VCaP (cell line): ENCODE measurements around the gene ARFGEF2.
"Not testable (repeated sequence)": the region's sequence is repeated elsewhere in the genome, so short reads cannot be mapped to it uniquely, and the experiment has no call there.

Experiments used
- H3K27ac ChIP-seq: fragments of 450-650 bp; 2 replicates; pipeline ENCODE4 v1.5.1; 2017
- TF ChIP-seq, protein P1 (sequence below): fragments of 450-650 bp; conservative IDR thresholded peaks from 2 replicates; pipeline ENCODE4 v1.5.1; 2017; ENCODE audit warnings: mild to moderate bottlenecking, moderate library complexity

ARFGEF2 gene

DNA sequence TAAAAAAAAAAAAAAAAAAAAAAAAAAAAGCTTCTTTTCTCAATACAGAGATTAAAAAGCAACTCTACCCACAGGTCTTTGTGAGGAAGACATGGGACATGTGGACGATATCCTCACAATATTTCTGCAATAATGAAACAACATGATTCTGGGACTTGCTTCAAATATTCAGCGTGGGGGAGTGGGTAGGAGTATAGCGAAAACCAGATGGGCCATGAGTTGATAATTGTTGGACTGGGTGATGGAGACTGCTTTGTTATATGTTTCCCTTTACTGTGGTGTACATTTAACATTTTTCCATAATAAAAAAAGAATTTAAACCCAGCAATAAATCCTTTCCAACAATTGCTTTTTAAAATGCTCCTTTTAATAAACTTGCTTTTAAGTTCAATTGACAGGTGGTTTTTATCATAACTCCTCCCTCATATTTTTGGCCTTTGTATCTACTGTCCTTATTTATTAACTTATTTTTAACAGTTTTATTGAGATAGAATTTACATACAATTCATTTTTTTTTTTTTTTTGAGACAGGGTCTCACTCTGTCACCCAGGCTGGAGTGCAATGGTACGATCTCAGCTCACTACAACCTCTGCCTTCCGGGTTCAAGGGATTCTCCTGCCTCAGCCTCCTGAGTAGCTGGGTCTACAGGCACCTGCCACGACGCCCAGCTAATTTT lies 40.4 kb upstream of the ARFGEF2 start:
- H3K27ac ChIP-seq = no peak overlapping the region
- TF ChIP-seq, protein P1, sequence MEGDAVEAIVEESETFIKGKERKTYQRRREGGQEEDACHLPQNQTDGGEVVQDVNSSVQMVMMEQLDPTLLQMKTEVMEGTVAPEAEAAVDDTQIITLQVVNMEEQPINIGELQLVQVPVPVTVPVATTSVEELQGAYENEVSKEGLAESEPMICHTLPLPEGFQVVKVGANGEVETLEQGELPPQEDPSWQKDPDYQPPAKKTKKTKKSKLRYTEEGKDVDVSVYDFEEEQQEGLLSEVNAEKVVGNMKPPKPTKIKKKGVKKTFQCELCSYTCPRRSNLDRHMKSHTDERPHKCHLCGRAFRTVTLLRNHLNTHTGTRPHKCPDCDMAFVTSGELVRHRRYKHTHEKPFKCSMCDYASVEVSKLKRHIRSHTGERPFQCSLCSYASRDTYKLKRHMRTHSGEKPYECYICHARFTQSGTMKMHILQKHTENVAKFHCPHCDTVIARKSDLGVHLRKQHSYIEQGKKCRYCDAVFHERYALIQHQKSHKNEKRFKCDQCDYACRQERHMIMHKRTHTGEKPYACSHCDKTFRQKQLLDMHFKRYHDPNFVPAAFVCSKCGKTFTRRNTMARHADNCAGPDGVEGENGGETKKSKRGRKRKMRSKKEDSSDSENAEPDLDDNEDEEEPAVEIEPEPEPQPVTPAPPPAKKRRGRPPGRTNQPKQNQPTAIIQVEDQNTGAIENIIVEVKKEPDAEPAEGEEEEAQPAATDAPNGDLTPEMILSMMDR = no peak

DNA sequence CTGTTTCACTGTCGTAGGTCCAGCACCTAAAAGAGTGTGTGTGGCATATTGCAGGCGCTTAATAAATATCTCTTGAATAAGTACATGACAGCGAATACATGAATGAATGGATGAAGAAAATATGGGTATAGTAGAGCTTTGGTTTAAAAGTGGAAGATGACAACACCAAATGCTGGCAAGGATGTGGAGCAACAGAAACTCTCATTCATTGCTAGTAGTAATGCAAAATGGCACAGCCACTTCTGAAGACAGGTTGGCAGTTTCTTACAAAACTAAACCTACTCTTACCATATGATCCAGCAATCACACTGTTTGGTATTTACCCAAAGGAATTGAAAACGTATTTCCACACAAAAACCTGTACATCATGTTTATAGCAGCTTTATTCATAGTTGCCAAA lies 36.3 kb upstream of the ARFGEF2 start:
- no peak overlapping the region for H3K27ac ChIP-seq
- TF ChIP-seq, protein P1 = no peak

DNA sequence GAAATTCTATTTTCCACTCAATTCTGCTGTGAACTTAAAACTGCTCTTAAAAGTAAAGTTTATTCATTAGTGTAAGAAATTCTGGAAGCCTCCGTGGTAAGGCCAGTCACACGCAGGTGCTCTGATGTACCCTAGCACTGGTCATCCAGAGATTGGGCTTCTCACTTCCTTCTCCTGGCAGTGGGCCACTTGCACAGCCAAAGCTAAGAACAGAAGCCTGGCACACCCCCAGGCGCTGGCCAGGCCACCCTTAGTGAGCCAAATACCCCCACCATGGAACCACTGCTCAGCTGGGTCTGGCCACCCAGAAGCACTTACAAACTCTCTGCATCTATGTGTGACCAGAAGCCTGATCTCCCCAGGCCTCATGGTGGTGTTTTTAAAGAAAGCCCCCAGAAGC lies 35.3 kb upstream of the ARFGEF2 start:
- TF ChIP-seq, protein P1 = no peak

DNA sequence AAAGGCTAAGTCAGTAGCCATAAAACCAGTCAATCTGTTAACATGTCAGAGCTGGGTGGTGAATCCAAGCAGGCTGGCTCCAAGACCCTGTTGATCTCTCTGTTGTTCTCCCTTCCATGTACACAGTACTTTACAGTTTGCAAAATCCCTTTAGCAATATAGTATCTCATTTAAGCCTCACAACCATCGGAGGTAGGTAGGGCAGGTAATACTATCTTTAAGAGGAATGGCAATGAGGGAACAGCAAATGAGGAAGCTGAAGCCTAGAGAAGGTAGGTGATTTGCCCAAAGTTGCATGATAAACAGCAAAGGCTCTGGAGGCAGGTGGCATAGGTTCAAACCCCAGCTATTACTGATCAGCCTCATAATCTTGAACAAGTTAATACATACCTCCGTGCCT lies 34.7 kb upstream of the ARFGEF2 start:
- no peak overlapping the region for H3K27ac ChIP-seq

More for the DNA sequence above, 35.3 kb upstream of the ARFGEF2 start:
- no peak overlapping the region for H3K27ac ChIP-seq

DNA sequence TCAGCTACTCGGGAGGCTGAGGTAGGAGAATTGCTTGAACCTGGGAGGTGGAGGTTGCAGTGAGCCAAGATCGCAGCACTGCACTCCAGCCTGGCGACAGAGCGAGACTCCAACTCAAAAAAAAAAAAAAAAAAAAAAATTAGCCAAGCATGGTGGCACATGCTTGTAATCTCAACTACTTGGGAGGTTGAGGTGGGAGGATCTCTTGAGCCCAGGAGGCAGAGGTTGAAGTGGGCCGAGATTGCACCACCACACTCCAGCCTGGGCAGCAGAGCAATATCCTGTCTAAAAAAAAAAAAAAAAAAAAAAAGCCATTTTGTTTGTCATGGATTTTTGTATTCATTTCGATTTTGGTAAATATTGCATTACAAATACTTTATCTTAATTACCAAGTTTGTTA lies 33.0 kb upstream of the ARFGEF2 start:
- not testable (repeated sequence) for H3K27ac ChIP-seq

More for the DNA sequence above, 34.7 kb upstream of the ARFGEF2 start:
- TF ChIP-seq, protein P1 = no peak

DNA sequence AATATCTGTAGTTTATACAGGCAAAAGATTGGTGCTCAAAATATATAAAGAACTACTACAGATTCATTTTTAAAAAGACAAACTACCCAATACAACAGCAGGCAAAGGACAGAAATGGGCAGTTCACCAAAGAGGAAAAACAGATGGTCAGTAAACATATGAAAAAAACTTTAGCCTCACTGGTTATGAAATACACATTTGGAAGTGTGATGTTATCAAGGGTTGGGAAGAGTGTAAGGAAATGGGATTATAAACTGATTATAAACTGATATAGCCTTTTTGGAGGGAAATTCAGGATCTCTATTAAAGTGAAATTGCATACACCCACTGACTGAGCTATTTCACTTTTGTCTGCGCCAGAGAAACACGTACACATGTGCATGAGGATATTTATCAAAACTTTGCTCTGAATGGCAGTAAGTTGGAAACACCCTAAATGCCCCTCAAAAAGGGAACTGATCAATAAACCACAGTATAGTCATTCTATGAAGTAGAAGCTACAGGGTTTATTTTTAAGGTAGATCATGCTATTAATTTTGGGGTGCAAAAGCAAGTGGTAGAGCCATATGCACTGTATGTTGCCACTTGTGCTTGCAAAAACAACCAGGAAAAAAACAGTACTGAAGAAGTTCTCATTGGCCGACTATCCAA lies 32.2 kb upstream of the ARFGEF2 start:
- TF ChIP-seq, protein P1 = no peak
- no peak overlapping the region for H3K27ac ChIP-seq

DNA sequence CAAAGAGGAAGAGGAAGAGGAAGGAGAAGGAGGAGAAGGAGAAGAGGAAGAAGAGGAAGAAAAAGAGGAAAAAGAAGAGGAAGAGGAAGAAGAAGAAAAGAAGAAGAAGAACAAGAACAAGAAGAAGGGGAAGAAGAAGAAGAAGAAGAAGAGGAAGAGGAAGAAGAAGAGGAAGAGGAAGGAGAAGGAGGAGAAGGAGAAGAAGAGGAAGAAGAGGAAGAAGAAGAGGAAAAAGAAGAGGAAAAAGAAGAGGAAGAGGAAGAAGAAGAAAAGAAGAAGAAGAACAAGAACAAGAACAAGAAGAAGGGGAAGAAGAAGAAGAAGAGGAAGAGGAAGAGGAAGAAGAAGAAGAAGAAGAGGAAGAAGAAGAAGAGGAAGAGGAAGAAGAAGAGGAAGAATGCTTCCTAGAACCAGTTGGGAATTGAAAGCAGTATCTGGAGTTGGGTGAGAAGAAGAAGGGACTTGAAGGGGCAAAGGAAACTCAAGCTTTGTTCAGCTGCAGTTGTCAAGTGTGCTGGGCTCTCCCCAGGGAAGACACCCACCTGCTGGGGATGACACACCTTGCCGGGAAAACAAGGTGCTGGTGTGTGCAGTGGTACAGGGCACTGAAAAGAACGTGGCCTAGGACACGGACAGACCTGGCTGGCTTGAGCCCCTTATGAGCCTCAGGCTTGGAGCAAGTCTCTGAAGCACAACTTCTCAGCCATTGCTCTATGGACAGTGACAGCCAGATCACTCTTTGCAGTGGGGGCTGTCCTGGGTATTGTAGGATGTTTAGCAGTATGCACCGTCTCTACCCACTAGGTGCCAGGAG lies 30.1 kb upstream of the ARFGEF2 start:
- H3K27ac ChIP-seq = no peak overlapping the region
- TF ChIP-seq, protein P1 = no peak
